ENCODE results near the gene LRRC42.

LRRC42 gene

GRCh38 chr1:53909946-53910345 lies 36.2 kb upstream of the LRRC42 start:
- no peak overlapping the region for H3K27ac ChIP-seq
- TF ChIP-seq EZH2 (IDR thresholded peaks at IDR 0.05) (no peak), POLR2AphosphoS5 (IDR thresholded peaks at IDR 0.05; ENCODE audit: borderline replicate concordance, low read depth, low read length) (no peak), FOXP2 (optimal IDR thresholded peaks at IDR 0.05; ENCODE audit: control extremely low read depth, extremely low read length, insufficient read depth) (no peak)
- H3K4me3 ChIP-seq: no peak overlapping the region
- H3K9me3 ChIP-seq (ENCODE audit: low read depth, low read length): no peaks in the 10 kb centered on the region
- no peaks in the 10 kb centered on the region for H3K36me3 ChIP-seq (ENCODE audit: insufficient read depth, low read length)
- H3K9ac ChIP-seq (ENCODE audit: insufficient read length): no peak overlapping the region
- DNase-seq (ENCODE audit: low read depth, low spot score): no peak

GRCh38 chr1:53911442-53911841 lies 34.7 kb upstream of the LRRC42 start:
- Histone ChIP-seq H3K4me3 (no peak overlapping the region), H3K9me3 (ENCODE audit: low read depth, low read length) (no peaks in the 10 kb centered on the region), H3K36me3 (ENCODE audit: insufficient read depth, low read length) (peaks cover 6% of the 10 kb centered on the region; the same call in 1 of the 2 replicates), H3K9ac (ENCODE audit: insufficient read length) (no peak overlapping the region), H3K27ac (no peak overlapping the region)
- DNase-seq (ENCODE audit: low read depth, low spot score): no peak
- no peak for TF ChIP-seq FOXP2 (optimal IDR thresholded peaks at IDR 0.05; ENCODE audit: control extremely low read depth, extremely low read length, insufficient read depth)
- TF ChIP-seq EZH2 (IDR thresholded peaks at IDR 0.05): no peak
- TF ChIP-seq POLR2AphosphoS5 (IDR thresholded peaks at IDR 0.05; ENCODE audit: borderline replicate concordance, low read depth, low read length): no peak

GRCh38 chr1:53913352-53914033 lies 32.7 kb upstream of the LRRC42 start:
- Histone ChIP-seq H3K9ac (ENCODE audit: insufficient read length) (no peak overlapping the region), H3K36me3 (ENCODE audit: insufficient read depth, low read length) (peaks cover 12% of the 10 kb centered on the region), H3K27ac (no peak overlapping the region), H3K4me3 (no peak overlapping the region), H3K9me3 (ENCODE audit: low read depth, low read length) (no peaks in the 10 kb centered on the region)
- TF ChIP-seq EZH2 (IDR thresholded peaks at IDR 0.05) (no peak), POLR2AphosphoS5 (IDR thresholded peaks at IDR 0.05; ENCODE audit: borderline replicate concordance, low read depth, low read length) (no peak), FOXP2 (optimal IDR thresholded peaks at IDR 0.05; ENCODE audit: control extremely low read depth, extremely low read length, insufficient read depth) (no peak)
- no peak for DNase-seq (ENCODE audit: low read depth, low spot score)

GRCh38 chr1:53918343-53918742 lies 27.8 kb upstream of the LRRC42 start:
- TF ChIP-seq FOXP2 (optimal IDR thresholded peaks at IDR 0.05; ENCODE audit: control extremely low read depth, extremely low read length, insufficient read depth) (no peak), POLR2AphosphoS5 (IDR thresholded peaks at IDR 0.05; ENCODE audit: borderline replicate concordance, low read depth, low read length) (no peak), EZH2 (IDR thresholded peaks at IDR 0.05) (no peak)
- Histone ChIP-seq H3K27ac (no peak overlapping the region), H3K9me3 (ENCODE audit: low read depth, low read length) (no peaks in the 10 kb centered on the region), H3K9ac (ENCODE audit: insufficient read length) (no peak overlapping the region), H3K4me3 (no peak overlapping the region), H3K36me3 (ENCODE audit: insufficient read depth, low read length) (peaks cover 54% of the 10 kb centered on the region)
- no peak for DNase-seq (ENCODE audit: low read depth, low spot score)

- no peak for DNase-seq (ENCODE audit: low read depth, low spot score)
- no peak overlapping the region for H3K27ac ChIP-seq
- H3K9me3 ChIP-seq (ENCODE audit: low read depth, low read length): no peaks in the 10 kb centered on the region
- H3K9ac ChIP-seq (ENCODE audit: insufficient read length): no peak overlapping the region
- no peak overlapping the region for H3K4me3 ChIP-seq
- H3K36me3 ChIP-seq (ENCODE audit: insufficient read depth, low read length): peaks cover 60% of the 10 kb centered on the region
- TF ChIP-seq FOXP2 (optimal IDR thresholded peaks at IDR 0.05; ENCODE audit: control extremely low read depth, extremely low read length, insufficient read depth): no peak
- no peak for TF ChIP-seq POLR2AphosphoS5 (IDR thresholded peaks at IDR 0.05; ENCODE audit: borderline replicate concordance, low read depth, low read length)
- TF ChIP-seq EZH2 (IDR thresholded peaks at IDR 0.05): no peak
Observed at GRCh38 chr1:53919675-53920066, 26.5 kb upstream of the LRRC42 start.

- TF ChIP-seq POLR2AphosphoS5 (IDR thresholded peaks at IDR 0.05; ENCODE audit: borderline replicate concordance, low read depth, low read length) (no peak), FOXP2 (optimal IDR thresholded peaks at IDR 0.05; ENCODE audit: control extremely low read depth, extremely low read length, insufficient read depth) (no peak)
- Histone ChIP-seq H3K9me3 (ENCODE audit: low read depth, low read length) (no peaks in the 10 kb centered on the region), H3K27ac (no peak overlapping the region), H3K36me3 (ENCODE audit: insufficient read depth, low read length) (peaks cover 53% of the 10 kb centered on the region), H3K4me3 (no peak overlapping the region), H3K9ac (ENCODE audit: insufficient read length) (no peak overlapping the region)
- DNase-seq (ENCODE audit: low read depth, low spot score): no peak
Observed at GRCh38 chr1:53927376-53927881, 18.7 kb upstream of the LRRC42 start.

- TF ChIP-seq POLR2AphosphoS5 (IDR thresholded peaks at IDR 0.05; ENCODE audit: borderline replicate concordance, low read depth, low read length) (no peak), FOXP2 (optimal IDR thresholded peaks at IDR 0.05; ENCODE audit: control extremely low read depth, extremely low read length, insufficient read depth) (no peak), EZH2 (IDR thresholded peaks at IDR 0.05) (no peak)
- no peak overlapping the region for H3K27ac ChIP-seq
- no peak for DNase-seq (ENCODE audit: low read depth, low spot score)
- H3K36me3 ChIP-seq (ENCODE audit: insufficient read depth, low read length): peaks cover 56% of the 10 kb centered on the region
- H3K9me3 ChIP-seq (ENCODE audit: low read depth, low read length): 0 out of 2 replicates have a peak, but pooled peaks cover 3% of the 10 kb centered on the region
- no peak overlapping the region for H3K4me3 ChIP-seq
- no peak overlapping the region for H3K9ac ChIP-seq (ENCODE audit: insufficient read length)
Observed at GRCh38 chr1:53929246-53929960, 16.7 kb upstream of the LRRC42 start.

- TF ChIP-seq EZH2 (IDR thresholded peaks at IDR 0.05): no peak
- no peak for TF ChIP-seq FOXP2 (optimal IDR thresholded peaks at IDR 0.05; ENCODE audit: control extremely low read depth, extremely low read length, insufficient read depth)
- no peak for TF ChIP-seq POLR2AphosphoS5 (IDR thresholded peaks at IDR 0.05; ENCODE audit: borderline replicate concordance, low read depth, low read length)
Observed at GRCh38 chr1:53930932-53931331, 15.2 kb upstream of the LRRC42 start.

More at GRCh38 chr1:53930932-53931331, 15.2 kb upstream of the LRRC42 start:
- no peak for DNase-seq (ENCODE audit: low read depth, low spot score)
- H3K27ac ChIP-seq: no peak overlapping the region
- 0 out of 2 replicates have a peak, but pooled peaks cover 6% of the 10 kb centered on the region for H3K9me3 ChIP-seq (ENCODE audit: low read depth, low read length)
- no peak overlapping the region for H3K4me3 ChIP-seq
- peaks cover 70% of the 10 kb centered on the region for H3K36me3 ChIP-seq (ENCODE audit: insufficient read depth, low read length)
- H3K9ac ChIP-seq (ENCODE audit: insufficient read length): no peak overlapping the region

Data from SK-N-MC (cell line).